HG02678 (cell line): ENCODE data around the gene ABCG8.

Source experiments
- ATAC-seq: cut with Tn5 transposase; IDR thresholded peaks from one replicate; pipeline ENCODE4 v1.9.1; 2021; ENCODE audit warnings: mild to moderate bottlenecking, moderate library complexity; ENCODE audit not compliant: unreplicated experiment

Gene ABCG8

GRCh38 chr2:43825841-43826240, 12.9 kb upstream of the ABCG8 start:
- no peak for ATAC-seq

DNA sequence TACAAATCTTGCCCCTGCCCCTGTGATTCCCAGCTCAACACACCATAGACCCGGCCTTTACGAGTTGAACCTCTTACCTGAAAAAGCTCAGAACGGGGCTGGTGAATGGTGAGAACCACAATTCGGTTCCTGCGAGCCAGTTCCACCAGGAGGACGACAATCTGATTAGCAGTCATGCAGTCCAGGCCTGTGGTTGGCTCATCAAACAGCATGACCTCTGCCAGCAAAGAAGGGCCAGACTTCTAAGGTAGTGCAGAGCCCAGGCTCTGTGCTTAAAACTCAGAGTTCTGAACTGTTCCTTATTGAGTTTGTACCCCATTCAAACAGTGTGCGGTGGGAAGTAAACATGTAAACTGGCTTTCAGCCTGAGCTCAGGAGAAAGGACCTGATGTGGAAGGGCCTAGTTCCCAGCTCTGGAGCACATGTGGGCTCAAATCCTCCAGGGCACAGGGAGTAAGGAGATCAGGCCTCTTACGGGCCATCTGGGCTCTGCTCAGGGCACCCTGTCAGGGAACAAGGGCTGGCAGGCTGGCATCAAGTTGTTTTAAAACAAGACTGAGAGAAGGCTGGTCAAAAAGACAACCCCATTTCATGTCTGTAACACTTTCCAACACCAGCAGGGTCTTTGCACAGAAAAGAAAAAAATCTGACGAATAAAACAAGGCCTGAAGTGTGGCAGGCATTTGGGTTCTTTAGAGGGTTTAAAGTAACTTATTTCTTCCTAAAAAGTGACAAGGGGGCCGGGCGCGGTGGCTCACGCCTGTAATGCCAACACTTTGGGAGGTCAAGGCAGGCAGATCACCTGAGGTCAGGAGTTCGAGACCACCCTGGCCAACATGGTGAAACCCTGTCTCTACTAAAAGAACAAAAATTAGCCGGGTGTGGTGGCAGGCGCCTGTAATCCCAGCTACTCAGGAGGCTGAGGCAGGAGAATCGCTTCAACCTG, 12.2 kb upstream of the ABCG8 start:
- no peak for ATAC-seq

GRCh38 chr2:43831543-43832294, 7.1 kb upstream of the ABCG8 start:
- ATAC-seq = no peak

GRCh38 chr2:43832457-43832856, 6.3 kb upstream of the ABCG8 start:
- ATAC-seq = no peak

GRCh38 chr2:43837033-43837432, 1.7 kb upstream of the ABCG8 start:
- ATAC-seq = no peak

DNA sequence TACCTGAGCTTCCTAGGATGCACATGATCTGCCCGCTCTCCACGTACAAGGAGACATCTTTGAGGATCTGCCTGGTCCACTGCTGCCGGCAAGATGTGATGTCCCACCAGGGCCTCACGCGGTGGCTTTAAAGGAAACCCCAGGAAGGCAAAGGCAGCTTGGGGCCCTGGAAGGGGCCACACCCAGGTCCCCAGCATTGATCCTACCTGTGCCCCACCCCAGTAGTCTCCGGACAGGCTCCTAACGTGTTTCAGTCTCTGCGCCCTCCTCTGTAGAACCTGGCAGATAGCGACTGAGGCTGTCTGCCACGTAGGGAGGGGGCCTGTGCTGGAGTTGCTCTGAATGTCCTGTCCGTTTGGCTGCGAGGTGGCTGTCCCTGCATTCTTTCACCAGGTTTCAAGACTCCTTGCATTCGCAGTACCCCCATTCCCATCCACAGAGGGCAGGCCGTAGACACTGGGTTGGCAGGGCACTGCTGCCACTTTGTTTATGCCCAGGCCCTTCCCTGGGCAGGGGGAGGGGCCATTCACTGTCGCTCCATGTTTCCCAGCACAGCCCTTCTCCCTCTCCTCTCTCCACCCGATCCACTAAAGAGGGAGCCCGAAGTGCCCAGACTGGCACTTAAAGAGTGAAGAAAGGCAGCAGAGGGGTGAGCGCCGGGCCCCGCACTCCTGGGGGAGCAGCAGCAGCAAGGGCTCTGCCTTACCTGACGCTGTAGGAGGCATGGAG, 776 bp upstream of the ABCG8 start:
- no peak for ATAC-seq

DNA sequence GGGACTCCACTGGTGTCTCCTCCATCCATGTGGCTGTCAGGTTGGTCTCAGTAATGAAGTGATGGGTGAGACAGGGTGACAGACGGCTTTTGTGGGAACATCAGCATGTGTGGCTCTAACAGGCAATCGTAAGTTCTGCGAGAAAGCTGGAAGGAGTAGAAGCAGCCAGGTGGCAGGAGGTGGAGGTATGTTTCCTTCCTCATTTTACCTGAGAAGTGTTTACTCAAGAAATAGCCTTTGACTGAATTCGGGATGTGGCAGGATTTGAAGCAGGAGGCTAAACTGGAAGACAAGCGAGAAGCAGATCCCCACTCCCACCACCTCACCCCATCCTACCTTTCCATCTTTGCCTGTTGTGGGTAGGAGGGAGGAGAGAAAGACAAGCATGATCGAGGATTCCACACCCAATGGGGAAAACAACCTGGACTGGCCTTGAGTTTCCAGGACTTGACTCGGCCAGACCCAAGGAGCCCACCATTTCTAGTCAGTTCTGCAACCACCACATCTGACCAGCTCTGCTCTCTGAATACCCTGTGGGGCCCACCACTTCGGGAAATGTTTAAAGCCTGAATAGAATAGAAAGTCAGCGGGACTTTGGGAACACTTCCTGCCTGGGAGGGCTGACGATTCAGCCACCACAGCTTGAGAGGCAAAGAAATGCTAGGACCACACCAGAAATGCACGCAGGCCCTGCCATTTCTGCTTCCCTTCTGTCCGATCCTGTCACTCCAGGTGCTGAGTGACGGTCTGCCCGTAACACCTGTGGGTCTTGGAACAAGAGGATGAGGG, 1.2 kb downstream of the ABCG8 start:
- ATAC-seq = no peak

DNA sequence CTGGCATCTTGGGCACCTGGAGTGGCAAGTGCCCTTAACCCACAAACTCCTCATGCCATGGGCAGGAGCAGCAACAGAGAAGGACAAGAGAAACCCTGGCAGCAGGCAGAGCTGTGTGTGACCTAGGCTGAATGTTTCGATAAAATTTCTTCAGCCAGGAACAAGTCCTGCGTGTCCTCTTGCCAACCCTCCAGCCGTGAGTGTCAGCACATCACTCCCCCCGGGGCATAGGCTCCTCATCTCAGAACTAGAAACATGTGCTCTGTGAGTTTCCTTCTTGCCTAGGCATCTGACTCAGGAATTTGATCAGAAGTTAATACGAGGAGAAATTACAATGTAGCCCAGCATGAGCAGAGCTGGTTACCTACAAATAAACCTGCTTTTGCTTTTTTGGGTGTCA, 2.2 kb downstream of the ABCG8 start:
- ATAC-seq = no peak

GRCh38 chr2:43841949-43842865, 3.4 kb downstream of the ABCG8 start:
- ATAC-seq = no peak

GRCh38 chr2:43842866-43843226, 4.1 kb downstream of the ABCG8 start:
- ATAC-seq = no peak

DNA sequence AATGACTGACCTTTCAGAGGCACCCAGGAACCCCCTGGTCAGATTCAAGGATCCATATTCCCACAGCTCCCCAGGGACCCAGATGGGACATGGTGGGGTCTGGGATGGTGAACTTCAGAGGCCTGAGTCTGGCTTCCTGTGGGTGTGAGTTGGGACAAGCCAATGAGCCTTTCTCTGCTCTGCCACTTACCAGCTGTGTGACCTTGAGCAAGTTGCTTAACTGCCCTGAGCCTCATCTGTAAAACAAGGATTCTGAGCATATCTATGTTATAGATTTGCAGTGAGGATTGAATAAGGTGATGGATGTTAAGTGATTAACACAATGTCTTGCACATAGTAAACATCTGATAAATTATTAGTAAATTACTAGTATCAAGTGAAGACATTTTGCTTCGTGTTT, 6.4 kb downstream of the ABCG8 start:
- ATAC-seq = no peak

DNA sequence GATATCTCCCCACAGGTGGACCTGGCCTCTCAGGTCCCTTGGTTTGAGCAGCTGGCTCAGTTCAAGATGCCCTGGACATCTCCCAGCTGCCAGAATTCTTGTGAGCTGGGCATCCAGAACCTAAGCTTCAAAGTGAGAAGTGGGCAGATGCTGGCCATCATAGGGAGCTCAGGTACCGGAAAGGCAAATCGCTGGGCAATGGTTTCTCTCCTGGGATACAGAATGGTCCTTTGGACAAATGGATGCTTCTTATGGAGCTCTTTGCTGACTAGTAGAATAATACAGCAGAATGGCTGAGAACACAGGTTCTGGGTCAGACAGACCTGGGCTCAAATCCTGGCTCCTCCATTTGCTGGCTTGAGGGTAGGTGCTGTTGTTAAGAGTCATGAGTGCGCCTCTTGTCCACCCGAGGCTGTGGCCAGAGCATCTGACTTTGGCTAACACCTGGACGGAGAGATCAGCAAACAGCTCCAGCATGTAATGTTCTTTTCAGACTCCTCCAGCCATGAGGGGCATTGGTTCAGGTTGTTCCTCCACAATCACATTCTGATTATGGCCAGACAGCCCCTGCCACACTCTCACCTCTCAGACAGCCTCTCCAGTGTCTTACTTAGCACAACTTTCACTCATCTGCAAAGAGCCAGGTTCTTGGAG, 7.5 kb downstream of the ABCG8 start:
- no peak for ATAC-seq

GRCh38 chr2:43848214-43848613, 9.4 kb downstream of the ABCG8 start:
- no peak for ATAC-seq

DNA sequence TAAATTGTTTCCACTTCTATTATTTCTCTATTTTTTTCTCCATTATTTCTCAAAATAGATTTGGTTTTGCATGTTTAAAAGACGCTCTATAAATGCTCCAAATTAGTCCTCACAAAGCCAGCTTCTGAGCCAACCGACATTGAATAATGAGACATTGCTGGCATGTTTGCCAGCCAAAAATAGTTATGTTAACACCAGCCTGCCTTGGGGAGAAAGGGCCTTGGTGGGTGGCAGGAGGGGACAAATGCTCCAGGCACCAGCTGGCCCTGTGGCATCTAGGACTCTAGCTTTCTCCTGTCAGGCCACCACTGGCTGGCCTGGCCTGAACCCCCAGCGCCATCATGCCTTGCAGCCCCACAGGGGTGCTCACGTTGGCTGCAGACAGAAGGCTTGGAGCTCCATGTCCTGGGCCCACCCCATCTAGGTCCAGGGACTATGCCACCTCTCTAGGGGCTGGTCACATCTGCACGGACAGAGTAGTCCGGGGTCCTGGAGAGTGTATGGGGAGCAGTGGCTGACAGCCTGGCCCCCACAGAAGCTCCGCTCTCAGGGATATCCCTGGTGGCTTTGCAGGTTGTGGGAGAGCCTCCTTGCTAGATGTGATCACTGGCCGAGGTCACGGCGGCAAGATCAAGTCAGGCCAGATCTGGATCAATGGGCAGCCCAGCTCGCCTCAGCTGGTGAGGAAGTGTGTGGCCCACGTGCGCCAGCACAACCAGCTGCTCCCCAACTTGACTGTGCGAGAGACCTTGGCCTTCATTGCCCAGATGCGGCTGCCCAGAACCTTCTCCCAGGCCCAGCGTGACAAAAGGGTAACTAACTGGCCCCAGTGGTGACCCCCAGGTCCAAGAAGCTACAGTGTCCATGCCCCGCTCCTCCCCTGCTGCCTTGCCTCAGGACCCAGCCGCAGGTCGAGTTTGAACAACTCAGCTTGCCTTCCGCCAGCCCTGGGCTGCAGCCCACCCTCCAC, 12.5 kb downstream of the ABCG8 start:
- ATAC-seq = no peak

GRCh38 chr2:43852196-43852730, 13.5 kb downstream of the ABCG8 start:
- ATAC-seq = no peak

- no peak for ATAC-seq
Measured at GRCh38 chr2:43853141-43854081, 14.6 kb downstream of the ABCG8 start.

GRCh38 chr2:43854671-43855070, 15.9 kb downstream of the ABCG8 start:
- no peak for ATAC-seq
